H1 (cell line): Measurements from ENCODE around the gene CDH11. TPM values are rescaled to one million over a fixed set of nuclear protein-coding genes. Genes with fewer than 3 reads are reported as not detected.

Source experiments
- CTCF ChIA-PET: fragments of 300-600 bp; sonication (Branson Sonifier 250); formaldehyde crosslinking; loops from one replicate; lab custom pipeline; 2021; ENCODE audit not compliant: partially characterized antibody; lab: Charles Lee
- POLR2A ChIA-PET: fragments of 300-600 bp; sonication (Branson Sonifier 250); formaldehyde crosslinking; loops from one replicate; lab custom pipeline; 2021; ENCODE audit warnings: inconsistent platforms; ENCODE audit not compliant: partially characterized antibody; lab: Charles Lee
- DNase-seq, 2 experiments: peaks; one replicate each; pipeline versions ENCODE4 v3.0.0 to v3.0.0-alpha.2; 2010 to 2022; ENCODE audit warnings: low spot score in 2 of 2, low read depth in 1 of 2, mixed read lengths in 1 of 2
- FAIRE-seq: peaks from 2 replicates; lab custom pipeline; 2011; peaks lifted over from hg19 to GRCh38; lab: Jason Lieb, UNC
- H2AFZ ChIP-seq: 2 replicates; pipeline ENCODE4 v1.8.1; 2012; ENCODE audit warnings: low read length, inconsistent platforms
- H2AK5ac ChIP-seq: 2 replicates; pipeline ENCODE4 v1.6.1; 2013; ENCODE audit warnings: low read depth, low read length
- H2BK120ac ChIP-seq: replicated peaks from 2 replicates; pipeline ENCODE3; 2013; ENCODE audit warnings: low read depth, low read length, inconsistent platforms
- H2BK12ac ChIP-seq: 2 replicates; pipeline ENCODE4 v1.6.1; 2013; ENCODE audit warnings: low read depth, low read length
- H2BK15ac ChIP-seq: 2 replicates; pipeline ENCODE4 v1.6.1; 2013; ENCODE audit warnings: low read length
- H2BK20ac ChIP-seq: 2 replicates; pipeline ENCODE4 v1.6.1; 2013; ENCODE audit warnings: low read length
- H2BK5ac ChIP-seq: 2 replicates; pipeline ENCODE4 v1.6.1; 2013; ENCODE audit warnings: low read depth, low read length
- H3K14ac ChIP-seq: 2 replicates; pipeline ENCODE4 v1.6.1; 2013; ENCODE audit warnings: inconsistent platforms; ENCODE audit not compliant: insufficient read length
- H3K18ac ChIP-seq: 2 replicates; pipeline ENCODE4 v1.6.1; 2013; ENCODE audit warnings: low read length; ENCODE audit errors: extremely low read depth
- H3K23ac ChIP-seq: 2 replicates; pipeline ENCODE4 v1.6.1; 2013; ENCODE audit warnings: inconsistent platforms; ENCODE audit not compliant: insufficient read length
- H3K23me2 ChIP-seq: 2 replicates; pipeline ENCODE4 v1.6.1; 2013; ENCODE audit warnings: low read depth, low read length
- H3K27ac ChIP-seq: 2 replicates; pipeline ENCODE4 v1.6.1; 2011; ENCODE audit warnings: low read depth, low read length, inconsistent platforms
- H3K27me3 ChIP-seq, 4 experiments: replicated peaks in 1 of 4; 1 replicate in 1 of 4; 2 replicates in 3 of 4; pipeline versions ENCODE4 v1.6.1 to v1.8.1; 2011 to 2013; ENCODE audit warnings: low read length in 3 of 4, mild to moderate bottlenecking in 3 of 4, inconsistent platforms in 2 of 4, mixed read lengths in 2 of 4, moderate library complexity in 1 of 4; ENCODE audit not compliant: control insufficient read depth in 3 of 4, insufficient read depth in 3 of 4; ENCODE audit errors: extremely low read depth in 1 of 4
- H3K36me3 ChIP-seq, 4 experiments: 2 replicates each; pipeline versions ENCODE4 v1.6.1 to v1.8.1; 2011 to 2013; ENCODE audit warnings: mild to moderate bottlenecking in 4 of 4, low read length in 3 of 4, moderate library complexity in 2 of 4, control low read depth in 1 of 4, inconsistent platforms in 1 of 4; ENCODE audit not compliant: insufficient read depth in 4 of 4, control insufficient read depth in 2 of 4
- H3K4ac ChIP-seq: replicated peaks from 2 replicates; pipeline ENCODE3; 2013; ENCODE audit warnings: low read length, low read depth, mixed read lengths, inconsistent platforms; ENCODE audit not compliant: insufficient read length
- H3K4me1 ChIP-seq, 4 experiments: replicated peaks in 1 of 4; 1 replicate in 1 of 4; 2 replicates in 3 of 4; pipeline versions ENCODE4 v1.6.1 to v1.8.1; 2011 to 2013; ENCODE audit warnings: low read length in 3 of 4, inconsistent platforms in 2 of 4, mixed read lengths in 1 of 4; ENCODE audit not compliant: insufficient read depth in 4 of 4, control insufficient read depth in 3 of 4
- H3K4me2 ChIP-seq, 2 experiments: 2 replicates each; pipeline versions ENCODE4 v1.6.1 to v1.8.1; 2011 to 2013; ENCODE audit warnings: low read depth in 2 of 2, low read length in 2 of 2, control low read depth in 1 of 2, inconsistent platforms in 1 of 2, mild to moderate bottlenecking in 1 of 2; ENCODE audit not compliant: insufficient read depth in 1 of 2
- H3K4me3 ChIP-seq, 4 experiments: fragments of 200-600, 300-600 bp in 1 of 4; sonication (generic), shearing (Covaris generic), sonication (Bioruptor Twin) in 1 of 4; 2 replicates each; pipeline versions ENCODE4 v1.5.1 to v1.8.1; 2011 to 2016; ENCODE audit warnings: low read length in 4 of 4, low read depth in 3 of 4, control low read depth in 2 of 4, inconsistent platforms in 2 of 4, mild to moderate bottlenecking in 2 of 4, mixed read lengths in 1 of 4, moderate library complexity in 1 of 4; ENCODE audit not compliant: insufficient read depth in 2 of 4; ENCODE audit errors: extremely low read depth in 1 of 4
- H3K56ac ChIP-seq: replicated peaks from 2 replicates; pipeline ENCODE3; 2013; ENCODE audit warnings: low read depth, mild to moderate bottlenecking, mixed read lengths, low read length, inconsistent platforms; ENCODE audit not compliant: insufficient read length
- H3K79me1 ChIP-seq: 2 replicates; pipeline ENCODE4 v1.6.1; 2013; ENCODE audit warnings: low read depth, low read length, control low read depth
- H3K79me2 ChIP-seq, 2 experiments: 2 replicates each; pipeline versions ENCODE4 v1.6.1 to v1.8.1; 2012 to 2013; ENCODE audit warnings: low read length in 2 of 2, mild to moderate bottlenecking in 2 of 2, inconsistent platforms in 1 of 2; ENCODE audit not compliant: insufficient read depth in 2 of 2, control insufficient read depth in 1 of 2
- H3K9ac ChIP-seq, 4 experiments: replicated peaks in 1 of 4; 1 replicate in 1 of 4; 2 replicates in 3 of 4; pipeline versions ENCODE4 v1.6.1 to v1.8.1; 2011 to 2013; ENCODE audit warnings: low read depth in 3 of 4, low read length in 3 of 4, control low read depth in 2 of 4, mild to moderate bottlenecking in 2 of 4, moderate library complexity in 2 of 4, inconsistent platforms in 1 of 4; ENCODE audit errors: extremely low read depth in 1 of 4
- H3K9me3 ChIP-seq, 2 experiments: 2 replicates each; pipeline versions ENCODE4 v1.6.1 to v1.8.1; 2012 to 2013; ENCODE audit warnings: mild to moderate bottlenecking in 2 of 2, moderate library complexity in 2 of 2, control low read depth in 1 of 2, inconsistent platforms in 1 of 2, low read depth in 1 of 2, low read length in 1 of 2, mixed read lengths in 1 of 2; ENCODE audit not compliant: insufficient read depth in 2 of 2
- H4K20me1 ChIP-seq, 2 experiments: replicated peaks in 1 of 2; 2 replicates each; pipeline versions ENCODE3 to v1.8.1; 2011 to 2013; ENCODE audit warnings: inconsistent platforms in 2 of 2, low read length in 2 of 2, mild to moderate bottlenecking in 1 of 2; ENCODE audit not compliant: insufficient read depth in 2 of 2, control insufficient read depth in 1 of 2
- H4K5ac ChIP-seq: 2 replicates; pipeline ENCODE4 v1.6.1; 2013; ENCODE audit warnings: low read length, low read depth, mixed read lengths, inconsistent platforms; ENCODE audit not compliant: insufficient read length
- H4K8ac ChIP-seq: 2 replicates; pipeline ENCODE4 v1.8.0; 2013; ENCODE audit warnings: mild to moderate bottlenecking, moderate library complexity, low read length, inconsistent platforms; ENCODE audit not compliant: insufficient read depth; ENCODE audit errors: extremely low read depth
- H4K91ac ChIP-seq: replicated peaks from 2 replicates; pipeline ENCODE3; 2013; ENCODE audit warnings: low read length, mixed read lengths, inconsistent platforms; ENCODE audit not compliant: insufficient read length
- ASH2L ChIP-seq: fragments of 200-600, 300-600 bp; sonication (generic); IDR thresholded peaks from one replicate; pipeline ENCODE4 v1.7.1; 2017; ENCODE audit warnings: low read length
- BACH1 ChIP-seq: IDR thresholded peaks from 2 replicates; pipeline ENCODE4 v1.6.1; 2012; ENCODE audit warnings: low read length, improper control_type of control experiment
- CEBPB ChIP-seq: IDR thresholded peaks from 2 replicates; pipeline ENCODE4 v1.6.1; 2012; ENCODE audit warnings: low read depth, low read length
- CHD2 ChIP-seq: IDR thresholded peaks from 2 replicates; pipeline ENCODE4 v1.6.1; 2012; ENCODE audit warnings: low read length, improper control_type of control experiment
- CTBP2 ChIP-seq: IDR thresholded peaks from 2 replicates; pipeline ENCODE4 v1.7.0; 2011; ENCODE audit warnings: borderline replicate concordance, mild to moderate bottlenecking, moderate library complexity, mixed read lengths, low read length; ENCODE audit not compliant: insufficient read depth, insufficient read length
- EP300 ChIP-seq, 2 experiments: IDR thresholded peaks; 1 replicate in 1 of 2; 2 replicates in 1 of 2; pipeline ENCODE4 v1.6.1; 2011 to 2012; ENCODE audit warnings: low read depth in 2 of 2, low read length in 2 of 2, mild to moderate bottlenecking in 2 of 2, borderline replicate concordance in 1 of 2, inconsistent platforms in 1 of 2, moderate library complexity in 1 of 2
- KDM4A ChIP-seq: IDR thresholded peaks from one replicate; pipeline ENCODE4 v1.7.1; 2012; ENCODE audit warnings: low read depth, mild to moderate bottlenecking, moderate library complexity, low read length, inconsistent platforms; ENCODE audit not compliant: severe bottlenecking
- NANOG ChIP-seq: IDR thresholded peaks from 2 replicates; pipeline ENCODE4 v1.6.1; 2011; ENCODE audit warnings: low read length, low read depth, mild to moderate bottlenecking, inconsistent platforms; ENCODE audit not compliant: insufficient read depth, poor library complexity, severe bottlenecking
- NRF1 ChIP-seq: IDR thresholded peaks from 2 replicates; pipeline ENCODE4 v1.6.1; 2011; ENCODE audit warnings: mild to moderate bottlenecking, low read depth, low read length, improper control_type of control experiment
- POU5F1 ChIP-seq: IDR thresholded peaks from 2 replicates; pipeline ENCODE4 v1.6.1; 2011; ENCODE audit warnings: low read depth, mild to moderate bottlenecking, low read length, moderate library complexity
- RAD21 ChIP-seq, 2 experiments: IDR thresholded peaks in 1 of 2; conservative IDR thresholded peaks in 1 of 2; 2 replicates each; pipeline ENCODE4 v1.6.1; 2011; ENCODE audit warnings: low read depth in 2 of 2, low read length in 2 of 2, improper control_type of control experiment in 1 of 2, inconsistent platforms in 1 of 2, mild to moderate bottlenecking in 1 of 2, moderate library complexity in 1 of 2
- SIX5 ChIP-seq: IDR thresholded peaks from 2 replicates; pipeline ENCODE4 v1.6.1; 2011; ENCODE audit warnings: mild to moderate bottlenecking, low read depth, low read length
- SRF ChIP-seq: IDR thresholded peaks from 2 replicates; pipeline ENCODE4 v1.6.1; 2011; ENCODE audit warnings: mild to moderate bottlenecking, low read depth, low read length, moderate library complexity
- TBP ChIP-seq: IDR thresholded peaks from 2 replicates; pipeline ENCODE4 v1.6.1; 2011; ENCODE audit warnings: low read depth, low read length, improper control_type of control experiment
- TEAD4 ChIP-seq: IDR thresholded peaks from 2 replicates; pipeline ENCODE4 v1.6.1; 2012; ENCODE audit warnings: low read depth, low read length, inconsistent platforms, mixed read lengths
- ZNF274 ChIP-seq: IDR thresholded peaks from 2 replicates; pipeline ENCODE4 v1.7.0; 2012; ENCODE audit warnings: low read length, borderline replicate concordance; ENCODE audit errors: extremely low read depth
- WGBS, 2 experiments: shearing (Covaris generic) in 1 of 2; methylation state at CpG; one replicate each; pipeline versions ENCODE4 v1.1.6 to v1.1.7; 2013 to 2015; ENCODE audit warnings: low lambda C conversion rate in 2 of 2, mixed read lengths in 2 of 2, inconsistent platforms in 1 of 2, low coverage in 1 of 2, missing lambda C conversion rate in 1 of 2; ENCODE audit not compliant: insufficient replicate concordance in 2 of 2, insufficient coverage in 1 of 2, insufficient read length in 1 of 2; ENCODE audit errors: extremely low coverage in 1 of 2, missing lambda C conversion rate in 1 of 2; 5-methylcytosine and 5-hydroxymethylcytosine counted together
- polyA plus RNA-seq, 7 experiments: library from polyadenylated mRNA; depleted of rRNA in 3 of 7; stranded (reverse) in 5 of 7; unstranded in 2 of 7; fragments of >200 nt in 5 of 7; fragments of 200-250 nt in 2 of 7; gene quantifications; 1 replicate in 5 of 7; 2 replicates in 1 of 7; 4 replicates in 1 of 7; pipeline versions ENCODE4 v1.2.1 to v1.2.3, GENCODE V29; 2011 to 2013; ENCODE audit warnings: missing spikeins in 2 of 7, mixed read lengths in 2 of 7
- total RNA-seq: library from RNA; stranded (reverse); fragmentation: NEBNext Ultra II Directional; extraction: Animal tissue kit (Norgen Biotek cat#: 25700); gene quantifications from 2 replicates; pipeline ENCODE4 v1.2.1, GENCODE V29; 2021

Gene CDH11
- total and polyA plus RNA-seq, 2 of the 8 experiments (the other 6 are each of a cell fraction or from before 2014, with no cell fraction given) = 3.3 to 8.4 TPM

DNA sequence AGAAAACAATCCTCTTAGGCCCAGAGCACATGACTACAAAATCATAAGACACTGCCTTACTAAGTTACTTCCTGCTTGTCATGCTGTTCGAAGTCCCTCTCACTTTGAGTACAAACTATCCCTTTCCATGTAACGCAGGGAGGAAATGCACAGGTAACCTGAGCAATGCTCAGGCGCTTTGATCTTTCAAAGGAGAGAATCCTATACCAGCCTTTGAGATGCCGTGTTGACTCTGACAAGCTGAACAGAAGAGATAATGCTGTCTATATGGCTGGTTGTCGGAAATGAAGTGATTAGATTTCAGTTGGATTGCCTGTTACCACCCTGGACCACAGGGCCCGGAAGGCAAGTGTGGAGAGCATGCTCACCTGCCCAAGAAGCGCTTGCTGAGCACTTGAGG is 75.9 kb downstream of the CDH11 start:
- Histone ChIP-seq H4K5ac (no peak overlapping the region), H3K27ac (no peak overlapping the region), H3K4me2 (no peak overlapping the region), H4K91ac (no peak overlapping the region), H3K9ac (no peak overlapping the region), H3K36me3 (no peaks in the 10 kb centered on the region), H3K23ac (no peak overlapping the region), H2BK20ac (no peak overlapping the region), H2BK12ac (no peak overlapping the region), H3K79me2 (no peaks in the 10 kb centered on the region), H3K4me3 (no peak overlapping the region), H3K4ac (no peak overlapping the region), H3K9me3 (no peaks in the 10 kb centered on the region), H3K27me3 (no peaks in the 10 kb centered on the region), H2BK120ac (no peak overlapping the region), H2BK5ac (no peak overlapping the region), H3K56ac (no peak overlapping the region), H2BK15ac (no peak overlapping the region), H3K18ac (no peak overlapping the region), H2AFZ (no peak overlapping the region), H3K4me1 (no peaks in the 10 kb centered on the region), H3K23me2 (no peaks in the 10 kb centered on the region), H4K8ac (no peak overlapping the region), H4K20me1 (no peaks in the 10 kb centered on the region), H3K14ac (no peak overlapping the region), H3K79me1 (no peaks in the 10 kb centered on the region), H2AK5ac (no peak overlapping the region)
- ChIA-PET CTCF (no interaction called here), POLR2A (no interaction called here)
- no peak for FAIRE-seq
- no peak for DNase-seq
- WGBS, 2 experiments = 83% methylated on average over 7 of the region's 7 CpGs; no CpG with 5 or more reads in 1 of the 2 experiments
- TF ChIP-seq TEAD4 (no peak), KDM4A (no peak), RAD21 (IDR thresholded peaks at IDR 0.05 in 1 of 2, conservative IDR thresholded peaks at IDR 0.05 in 1 of 2; ENCODE audit: low read depth in 2 of 2, low read length in 2 of 2) (no peak), TBP (no peak), ZNF274 (no peak), EP300 (IDR thresholded peaks at IDR 0.05; ENCODE audit: borderline replicate concordance in 1 of 2, low read depth in 2 of 2, low read length in 2 of 2) (no peak), NRF1 (no peak), CEBPB (no peak), BACH1 (no peak), POU5F1 (no peak), ASH2L (no peak), CHD2 (no peak), CTBP2 (no peak), SRF (no peak), SIX5 (no peak), NANOG (no peak)
